LNCaP clone FGC (cell line): ENCODE results near the gene SEMA7A.

Experiments used
- DNase-seq: peaks from one replicate; pipeline ENCODE4 v3.0.0-alpha.2; 2011; ENCODE audit warnings: low read depth
- H3K4me3 ChIP-seq: 2 replicates; pipeline ENCODE4 v1.5.1; 2011; ENCODE audit warnings: mild to moderate bottlenecking, low read depth, low read length, control low read depth
- CTCF ChIP-seq: IDR thresholded peaks from 2 replicates; pipeline ENCODE4 v1.5.1; 2012; ENCODE audit warnings: mild to moderate bottlenecking; ENCODE audit not compliant: control insufficient read depth, insufficient read depth; ENCODE audit errors: extremely low read depth

SEMA7A gene

GRCh38 chr15:74388363-74388951, 45.3 kb downstream of the SEMA7A start:
- no peak overlapping the region for H3K4me3 ChIP-seq
- no peak for DNase-seq
- no peak for TF ChIP-seq CTCF

DNA sequence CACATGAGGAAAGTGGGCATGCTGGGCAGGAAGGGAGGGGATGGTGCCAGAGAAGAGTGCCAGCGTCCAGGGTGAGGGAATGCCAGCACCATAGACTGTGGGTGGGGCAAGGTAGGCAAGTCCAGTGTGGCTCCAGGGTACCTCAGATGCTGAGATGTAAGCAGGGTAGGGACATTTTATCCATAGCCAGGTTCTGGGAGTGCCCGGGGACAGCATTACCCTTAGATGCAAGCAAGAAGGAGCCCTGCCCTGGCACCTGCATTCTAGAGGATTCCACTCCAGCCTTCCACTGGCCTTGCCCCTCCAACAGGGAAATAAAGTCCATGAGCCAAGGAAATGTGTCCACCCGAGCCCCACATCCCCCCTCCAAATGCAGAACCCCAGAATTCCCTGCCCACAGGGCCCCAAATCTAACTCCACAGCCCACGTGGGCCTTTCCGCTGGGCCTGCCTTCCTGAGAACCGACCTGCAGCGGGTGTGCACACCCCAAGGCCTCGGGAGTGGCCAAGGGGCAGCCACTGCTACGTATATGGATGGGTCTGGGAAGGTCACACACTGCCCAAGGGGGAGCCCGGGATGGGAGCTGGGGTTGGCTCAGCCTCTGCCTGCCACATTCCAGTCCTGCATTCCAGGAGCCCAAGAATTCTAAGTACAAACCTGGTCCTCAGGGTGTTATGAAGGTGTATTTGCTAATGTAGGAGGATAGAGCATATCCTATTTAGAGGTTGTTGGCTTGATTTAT, 46.0 kb downstream of the SEMA7A start:
- no peak for DNase-seq
- H3K4me3 ChIP-seq = no peak overlapping the region
- no peak for TF ChIP-seq CTCF

DNA sequence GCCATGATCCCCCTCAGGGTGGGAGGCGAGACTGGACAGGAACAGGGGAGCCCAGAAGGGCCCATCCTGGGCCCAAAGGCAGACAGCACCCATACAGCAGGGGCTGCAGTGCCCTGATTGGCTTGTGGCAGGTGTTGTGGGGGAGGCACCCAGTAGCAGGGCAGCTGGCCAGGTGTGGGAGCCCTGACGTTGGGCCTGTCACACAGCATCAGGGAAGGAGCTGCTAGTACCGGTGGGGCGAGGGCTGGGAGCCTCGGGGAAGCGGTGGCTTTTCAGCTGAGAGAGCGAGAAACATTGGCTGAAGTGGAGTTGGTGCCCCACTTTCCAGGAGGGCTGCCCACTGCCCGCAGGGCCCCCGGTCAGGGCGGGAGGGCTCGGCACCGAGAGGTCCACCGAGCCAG, 46.6 kb downstream of the SEMA7A start:
- no peak for TF ChIP-seq CTCF
- DNase-seq = no peak

GRCh38 chr15:74386496-74387140, 47.1 kb downstream of the SEMA7A start:
- no peak for DNase-seq
- no peak for TF ChIP-seq CTCF
- no peak overlapping the region for H3K4me3 ChIP-seq

More for the DNA sequence above, 46.6 kb downstream of the SEMA7A start:
- H3K4me3 ChIP-seq = no peak overlapping the region

GRCh38 chr15:74385733-74386132, 48.0 kb downstream of the SEMA7A start:
- no peak for TF ChIP-seq CTCF
- DNase-seq = no peak
- no peak overlapping the region for H3K4me3 ChIP-seq

- TF ChIP-seq CTCF = no peak
- no peak for DNase-seq
- no peak overlapping the region for H3K4me3 ChIP-seq
Measured at GRCh38 chr15:74384881-74385643, 48.7 kb downstream of the SEMA7A start.
